Measurements from ENCODE around the gene STX1A. TPM values are rescaled to one million over a fixed set of nuclear protein-coding genes. Genes with fewer than 3 reads are reported as not detected.

Gene STX1A
- total and polyA plus RNA-seq, 2 of the 8 experiments (the other 6 are each of a cell fraction or from before 2014, with no cell fraction given) = 13.5 to 17.5 TPM

- no peak overlapping the region for H3K14ac ChIP-seq (ENCODE audit: insufficient read length)
- H3K36me3 ChIP-seq (ENCODE audit: control insufficient read depth in 2 of 4, insufficient read depth in 4 of 4, low read length in 3 of 4) = peaks cover 4 to 16% (median 8%) of the 10 kb centered on the region in 4 experiments; a peak in 5 of 8 replicates
- DNase-seq (ENCODE audit: low read depth in 1 of 2, low spot score in 2 of 2) (no peak), FAIRE-seq (no peak)
- no peak overlapping the region for H3K4ac ChIP-seq (replicated peaks; ENCODE audit: insufficient read length, low read depth, low read length)
- peaks cover 8% of the 10 kb centered on the region for H3K23me2 ChIP-seq (ENCODE audit: low read depth, low read length)
- H3K18ac ChIP-seq (ENCODE audit: extremely low read depth, low read length) = no peak overlapping the region
- H3K27ac ChIP-seq (ENCODE audit: low read depth, low read length) = no peak overlapping the region
- POLR2A ChIA-PET (ENCODE audit: partially characterized antibody) = interaction anchor here (0.6 kb wide), 1 partner anchor 62 kb away, joined by 3 read pairs; no protein-coding TSS in a partner anchor
- no peak overlapping the region for H2BK20ac ChIP-seq (ENCODE audit: low read length)
- H4K91ac ChIP-seq (replicated peaks; ENCODE audit: insufficient read length, low read length) = no peak overlapping the region
- no peak overlapping the region for H3K23ac ChIP-seq (ENCODE audit: insufficient read length)
- TF ChIP-seq TAF1 (IDR thresholded peaks at IDR 0.05; ENCODE audit: low read depth, low read length) (no peak), POLR2AphosphoS5 (IDR thresholded peaks at IDR 0.05; ENCODE audit: low read depth, low read length) (peak; percentile 10; the same call in 1 of the 2 replicates)
- peaks cover 0 to 8% of the 10 kb centered on the region in 2 experiments; a peak in 1 of 4 replicates for H3K79me2 ChIP-seq (ENCODE audit: control insufficient read depth in 1 of 2, insufficient read depth in 2 of 2, low read length in 2 of 2)
- no peak overlapping the region for H3K9ac ChIP-seq (replicated peaks in 1 of 4; ENCODE audit: extremely low read depth in 1 of 4, low read depth in 3 of 4, low read length in 3 of 4)
- H3K79me1 ChIP-seq (ENCODE audit: low read depth, low read length) = no peaks in the 10 kb centered on the region
- H3K56ac ChIP-seq (replicated peaks; ENCODE audit: insufficient read length, low read depth, low read length) = no peak overlapping the region
- H3K27me3 ChIP-seq (replicated peaks in 1 of 4; ENCODE audit: control insufficient read depth in 3 of 4, extremely low read depth in 1 of 4, insufficient read depth in 3 of 4, low read length in 3 of 4) = peaks cover 0 to 2% (median 0%) of the 10 kb centered on the region in 4 experiments; a peak in 1 of 7 replicates
- H4K20me1 ChIP-seq (replicated peaks in 1 of 2; ENCODE audit: control insufficient read depth in 1 of 2, insufficient read depth in 2 of 2, low read length in 2 of 2) = peaks cover 8 to 20% of the 10 kb centered on the region in 2 experiments
- no peak overlapping the region for H4K8ac ChIP-seq (ENCODE audit: extremely low read depth, insufficient read depth, low read length)
- 92% methylated on average over 14 of the region's 14 CpGs; no CpG with 5 or more reads in 1 of the 2 experiments for WGBS, 2 experiments (ENCODE audit: extremely low coverage in 1 of 2, insufficient coverage in 1 of 2, insufficient read length in 1 of 2, insufficient replicate concordance in 2 of 2, low coverage in 1 of 2, low lambda C conversion rate in 2 of 2, missing lambda C conversion rate in 1 of 2)
- CTCF ChIA-PET (ENCODE audit: partially characterized antibody) = interaction anchor here (0.6 to 11.1 kb wide), 7 partner anchors 11 to 132 kb away, joined by 3 to 87 read pairs (median 5); no protein-coding TSS in a partner anchor
- no peak overlapping the region for H3K4me3 ChIP-seq (ENCODE audit: extremely low read depth in 1 of 4, insufficient read depth in 2 of 4, low read depth in 3 of 4, low read length in 4 of 4)
- no peak overlapping the region for H2BK15ac ChIP-seq (ENCODE audit: low read length)
- no peak overlapping the region for H2BK120ac ChIP-seq (replicated peaks; ENCODE audit: low read depth, low read length)
- H2AFZ ChIP-seq (ENCODE audit: low read length) = no peak overlapping the region
- H2BK12ac ChIP-seq (ENCODE audit: low read depth, low read length) = no peak overlapping the region
- H3K4me2 ChIP-seq (ENCODE audit: insufficient read depth in 1 of 2, low read depth in 2 of 2, low read length in 2 of 2) = no peak overlapping the region
- H4K5ac ChIP-seq (ENCODE audit: insufficient read length, low read depth, low read length) = no peak overlapping the region
- no peak overlapping the region for H2BK5ac ChIP-seq (ENCODE audit: low read depth, low read length)
- peaks cover 3 to 27% (median 12%) of the 10 kb centered on the region in 4 experiments for H3K4me1 ChIP-seq (replicated peaks in 1 of 4; ENCODE audit: control insufficient read depth in 3 of 4, insufficient read depth in 4 of 4, low read length in 3 of 4)
- H3K9me3 ChIP-seq (ENCODE audit: insufficient read depth in 2 of 2, low read depth in 1 of 2, low read length in 1 of 2) = no peaks in the 10 kb centered on the region
- H2AK5ac ChIP-seq (ENCODE audit: low read depth, low read length) = no peak overlapping the region
Measured at GRCh38 chr7:73736885-73737284, 17.4 kb upstream of the STX1A start.

Data from H1 (cell line).